WTC11 (cell line): ENCODE data around the gene GABARAPL2. TPM values are rescaled to one million over a fixed set of nuclear protein-coding genes. Genes with fewer than 3 reads are reported as not detected.

Source experiments
- ATAC-seq: fragments of 200-7000 bp; cut with Tn5 transposase; 2 replicates; pipeline ENCODE4 v1.10.0; 2021; ENCODE audit warnings: mild to moderate bottlenecking, moderate library complexity
- CTCF ChIA-PET: fragments of 300-600 bp; sonication (Branson Sonifier 250); formaldehyde crosslinking; loops from one replicate; lab custom pipeline; 2021; ENCODE audit warnings: antibody characterized with exemption; lab: Charles Lee
- POLR2A ChIA-PET: fragments of 350-600 bp; sonication (Branson Sonifier 250); formaldehyde crosslinking; loops from one replicate; lab custom pipeline; 2021; ENCODE audit warnings: antibody characterized with exemption; lab: Charles Lee
- DNase-seq: peaks from one replicate; pipeline ENCODE4 v3.0.0; 2021; ENCODE audit warnings: low spot score
- H3K27ac Mint-ChIP-seq: 2 replicates; pipeline ENCODE4 v1.8.0; 2021; ENCODE audit warnings: mixed read lengths
- H3K27me3 Mint-ChIP-seq: 2 replicates; pipeline ENCODE4 v1.8.0; 2021; ENCODE audit warnings: low read depth, mild to moderate bottlenecking, moderate library complexity, mixed read lengths
- H3K36me3 Mint-ChIP-seq: 2 replicates; pipeline ENCODE4 v1.8.0; 2021; ENCODE audit warnings: mixed read lengths
- H3K4me1 Mint-ChIP-seq: 2 replicates; pipeline ENCODE4 v1.8.0; 2022; ENCODE audit warnings: mixed read lengths
- H3K4me3 Mint-ChIP-seq: 2 replicates; pipeline ENCODE4 v1.8.0; 2021; ENCODE audit warnings: mild to moderate bottlenecking, moderate library complexity, mixed read lengths
- H3K9me3 Mint-ChIP-seq: 2 replicates; pipeline ENCODE4 v1.8.0; 2021; ENCODE audit warnings: mixed read lengths
- ATF6 ChIP-seq: sonication (generic); formaldehyde crosslinking; IDR thresholded peaks from 2 replicates; pipeline ENCODE4 v1.8.1; 2023; ENCODE audit warnings: mild to moderate bottlenecking, missing genetic modification reagents
- CREM ChIP-seq: sonication (generic); formaldehyde crosslinking; IDR thresholded peaks from 2 replicates; pipeline ENCODE4 v1.8.1; 2022; ENCODE audit warnings: mild to moderate bottlenecking, missing genetic modification reagents, moderate library complexity
- CTCF ChIP-seq: fragments of 200-600 bp; IDR thresholded peaks from 2 replicates; pipeline ENCODE4 v1.8.0; 2022; ENCODE audit warnings: antibody characterized with exemption
- ELF4 ChIP-seq: sonication (generic); formaldehyde crosslinking; IDR thresholded peaks from 2 replicates; pipeline ENCODE4 v1.8.1; 2022; ENCODE audit warnings: low read depth, mild to moderate bottlenecking, moderate library complexity, missing genetic modification reagents
- GTF2I ChIP-seq: fragments of 250-450 bp; sonication (Bioruptor Pico); conservative IDR thresholded peaks from 2 replicates; pipeline ENCODE4 v1.4.0; 2021; ENCODE audit warnings: mild to moderate bottlenecking
- HMGA2 ChIP-seq: fragments of 250-450 bp; sonication (Bioruptor Pico); IDR thresholded peaks from 2 replicates; pipeline ENCODE4 v1.4.0; 2021; ENCODE audit warnings: mild to moderate bottlenecking, moderate library complexity
- JAZF1 ChIP-seq: fragments of 250-450 bp; sonication (Bioruptor Pico); IDR thresholded peaks from 2 replicates; pipeline ENCODE4 v1.9.0; 2021; ENCODE audit warnings: moderate library complexity, mild to moderate bottlenecking, inconsistent platforms
- JUN ChIP-seq: sonication (generic); formaldehyde crosslinking; IDR thresholded peaks from 2 replicates; pipeline ENCODE4 v1.8.0; 2023; ENCODE audit warnings: mild to moderate bottlenecking, missing genetic modification reagents
- NFATC4 ChIP-seq: fragments of 250-450 bp; sonication (Bioruptor Pico); IDR thresholded peaks from 2 replicates; pipeline ENCODE4 v1.9.0; 2021; ENCODE audit warnings: mild to moderate bottlenecking
- NFYB ChIP-seq: sonication (generic); formaldehyde crosslinking; conservative IDR thresholded peaks from 2 replicates; pipeline ENCODE4 v1.8.0; 2022; ENCODE audit warnings: low read depth, missing genetic modification reagents
- ZNF219 ChIP-seq: sonication (generic); formaldehyde crosslinking; IDR thresholded peaks from 2 replicates; pipeline ENCODE4 v1.8.0; 2023; ENCODE audit warnings: missing genetic modification reagents, mild to moderate bottlenecking, borderline replicate concordance
- ZNF317 ChIP-seq: sonication (generic); formaldehyde crosslinking; IDR thresholded peaks from 2 replicates; pipeline ENCODE4 v1.8.1; 2023; ENCODE audit warnings: low read depth, mild to moderate bottlenecking, moderate library complexity, missing genetic modification reagents, borderline replicate concordance
- total RNA-seq: library from RNA; stranded (reverse); gene quantifications from 3 replicates; pipeline ENCODE4 v1.2.3, GENCODE V29; 2021
- TF ChIP-seq, protein P1 (sequence below): sonication (generic); formaldehyde crosslinking; conservative IDR thresholded peaks from 2 replicates; pipeline ENCODE4 v1.8.1; 2022; ENCODE audit warnings: mild to moderate bottlenecking, missing genetic modification reagents

GABARAPL2 gene
- total RNA-seq, 1 experiment from 2014 or later: 60.8 TPM

GRCh38 chr16:75624921-75625334 lies 58.7 kb downstream of the GABARAPL2 start:
- peak overlapping the region; percentile 16; the same call in 1 of the 2 replicates for H3K27ac Mint-ChIP-seq
- no peak overlapping the region for H3K4me3 Mint-ChIP-seq
- POLR2A ChIA-PET: no interaction called here
- H3K36me3 Mint-ChIP-seq: peaks cover 55% of the 10 kb centered on the region
- ATAC-seq (no peak), DNase-seq (no peak)
- peaks cover 15% of the 10 kb centered on the region for H3K4me1 Mint-ChIP-seq
- H3K9me3 Mint-ChIP-seq: no peaks in the 10 kb centered on the region
- H3K27me3 Mint-ChIP-seq: no peaks in the 10 kb centered on the region
- CTCF ChIA-PET: no interaction called here
- TF ChIP-seq NFATC4 (CRISPR knock-in tag) (no peak), CREM (CRISPR knock-in tag) (no peak), HMGA2 (CRISPR knock-in tag) (no peak), GTF2I (no peak), ZNF317 (CRISPR knock-in tag) (no peak)
- TF ChIP-seq, protein P1, sequence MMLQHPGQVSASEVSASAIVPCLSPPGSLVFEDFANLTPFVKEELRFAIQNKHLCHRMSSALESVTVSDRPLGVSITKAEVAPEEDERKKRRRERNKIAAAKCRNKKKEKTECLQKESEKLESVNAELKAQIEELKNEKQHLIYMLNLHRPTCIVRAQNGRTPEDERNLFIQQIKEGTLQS: no peak

DNA sequence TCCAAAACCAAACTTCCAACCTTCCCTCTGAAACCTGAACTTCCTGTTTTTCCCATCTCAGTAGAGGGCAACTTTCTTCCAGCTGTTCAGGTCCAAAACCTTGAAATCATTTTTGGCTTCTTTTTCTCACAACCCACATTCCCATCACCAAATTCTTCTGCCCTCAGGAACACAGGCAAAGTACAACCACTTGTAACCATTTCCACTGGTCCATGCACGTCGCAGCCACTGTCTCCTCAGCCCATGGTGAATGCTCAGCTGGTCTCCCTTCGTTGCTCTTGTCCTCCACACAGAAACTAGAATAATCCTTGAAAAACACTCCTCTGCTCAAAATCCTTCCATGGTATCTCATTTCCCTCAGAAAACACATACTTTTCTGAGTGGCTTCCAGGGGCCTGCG lies 60.6 kb downstream of the GABARAPL2 start:
- H3K27ac Mint-ChIP-seq: no peak overlapping the region
- no peaks in the 10 kb centered on the region for H3K27me3 Mint-ChIP-seq
- no peaks in the 10 kb centered on the region for H3K9me3 Mint-ChIP-seq
- DNase-seq (no peak), ATAC-seq (no peak)
- ChIA-PET POLR2A (no interaction called here), CTCF (no interaction called here)
- H3K4me3 Mint-ChIP-seq: no peak overlapping the region
- H3K4me1 Mint-ChIP-seq: peaks cover 6% of the 10 kb centered on the region
- H3K36me3 Mint-ChIP-seq: peaks cover 61% of the 10 kb centered on the region
- TF ChIP-seq ATF6 (CRISPR knock-in tag): no peak
- TF ChIP-seq ELF4 (CRISPR knock-in tag): no peak
- no peak for TF ChIP-seq CTCF
- TF ChIP-seq ZNF219 (CRISPR knock-in tag): no peak
- TF ChIP-seq JAZF1 (CRISPR knock-in tag): no peak
- no peak for TF ChIP-seq JUN (CRISPR knock-in tag)
- no peak for TF ChIP-seq NFYB (CRISPR knock-in tag)

Other genes with a start within 250 kb of the GABARAPL2 start
- gene CFDP1, start 132.9 kb upstream of the GABARAPL2 start, total RNA-seq: 79.2 to 102 TPM (median 98.0 TPM) in 3 replicates
- 45.6 to 53.4 TPM (median 52.0 TPM) in 3 replicates for gene TMEM170A, start 101.7 kb upstream of the GABARAPL2 start, total RNA-seq
- gene CHST6, start 70.9 kb upstream of the GABARAPL2 start, total RNA-seq: 20.2 to 23.2 TPM (median 23.1 TPM) in 3 replicates
- 0.71 to 0.89 TPM in 2 of 3 replicates, not detected in the other for gene CHST5, start 30.3 kb upstream of the GABARAPL2 start, total RNA-seq
- gene TMEM231, start 10.1 kb upstream of the GABARAPL2 start, total RNA-seq: 9.2 to 12.0 TPM (median 10.7 TPM) in 3 replicates
- gene ADAT1, start 56.9 kb downstream of the GABARAPL2 start, total RNA-seq: 45.3 to 48.1 TPM (median 46.0 TPM) in 3 replicates
- gene KARS1, start 81.3 kb downstream of the GABARAPL2 start, total RNA-seq: 163 to 199 TPM (median 169 TPM) in 3 replicates
- gene TERF2IP, start 81.4 kb downstream of the GABARAPL2 start, total RNA-seq: 14.7 to 15.2 TPM (median 14.7 TPM) in 3 replicates
- gene CPHXL2, start 110.6 kb downstream of the GABARAPL2 start, total RNA-seq: not detected in 3 replicates
- gene DUXB, start 135.1 kb downstream of the GABARAPL2 start, total RNA-seq: not detected in 3 replicates
- gene CPHXL, start 160.1 kb downstream of the GABARAPL2 start, total RNA-seq: not detected in 3 replicates